EH (cell line): ENCODE data around the gene TPD52L2.
"Not testable (repeated sequence)": the region's sequence is repeated elsewhere in the genome, so short reads cannot be mapped to it uniquely, and the experiment has no call there.

Source experiments
- DNase-seq: peaks from one replicate; pipeline ENCODE4 v3.0.0-alpha.2; 2015; ENCODE audit warnings: low read depth

TPD52L2 gene

DNA sequence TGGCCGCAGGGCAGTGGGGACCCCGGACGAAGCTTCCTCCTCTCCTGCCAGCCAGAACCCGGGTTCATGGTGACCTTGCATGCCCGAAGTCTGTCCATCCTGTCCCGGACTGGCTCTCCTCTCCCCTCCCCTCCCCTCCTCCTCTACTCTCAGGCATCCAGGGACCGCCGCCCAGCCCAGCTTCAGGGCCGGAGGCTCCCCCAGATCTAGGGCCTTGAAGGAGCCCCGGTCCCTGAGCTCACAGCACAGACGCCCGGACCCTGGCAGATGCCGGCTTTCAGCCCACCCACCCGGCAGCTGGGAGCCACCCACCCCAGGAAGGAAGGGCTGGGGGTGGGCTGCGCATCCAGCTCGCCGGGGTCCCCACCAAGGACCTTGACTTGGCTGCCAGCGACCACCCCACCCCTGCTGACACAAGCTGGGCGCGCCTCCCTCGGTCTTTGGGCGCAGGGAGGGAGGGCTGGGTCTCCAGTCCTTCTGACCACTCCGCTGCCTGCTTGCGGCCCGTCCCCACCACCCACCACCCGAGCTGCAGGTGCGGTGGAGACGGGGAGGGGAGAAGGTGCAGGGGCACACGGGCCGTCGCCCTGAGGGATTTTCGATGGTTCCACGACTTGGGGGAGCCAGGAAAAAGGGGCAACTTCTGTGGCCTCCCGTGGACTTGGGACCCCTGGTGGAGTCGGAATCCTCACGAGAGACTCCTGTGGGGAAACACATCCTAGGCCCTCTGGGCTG lies 9.5 kb upstream of the TPD52L2 start:
- peak; percentile 18 for DNase-seq

DNA sequence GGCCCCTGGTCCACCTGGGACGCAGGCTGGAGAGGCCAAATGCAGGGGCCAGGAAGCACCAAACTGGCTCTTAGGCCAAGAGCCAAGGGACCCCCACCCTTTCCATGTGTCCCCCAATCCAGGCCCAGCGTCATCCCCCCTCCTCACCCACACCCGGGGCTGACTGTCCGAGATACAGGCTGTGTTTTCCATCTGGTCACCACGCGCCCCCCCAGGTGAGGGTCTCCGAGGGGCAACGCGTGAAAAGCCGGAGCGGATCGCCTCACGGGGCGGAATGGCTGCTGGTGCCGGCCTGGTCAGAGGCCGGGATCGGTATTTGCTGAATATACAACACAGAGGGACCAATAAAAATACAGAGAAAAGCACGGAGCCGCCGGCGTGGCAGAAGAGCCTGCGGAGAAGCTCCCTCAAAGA lies 9.0 kb upstream of the TPD52L2 start:
- DNase-seq: no peak

DNA sequence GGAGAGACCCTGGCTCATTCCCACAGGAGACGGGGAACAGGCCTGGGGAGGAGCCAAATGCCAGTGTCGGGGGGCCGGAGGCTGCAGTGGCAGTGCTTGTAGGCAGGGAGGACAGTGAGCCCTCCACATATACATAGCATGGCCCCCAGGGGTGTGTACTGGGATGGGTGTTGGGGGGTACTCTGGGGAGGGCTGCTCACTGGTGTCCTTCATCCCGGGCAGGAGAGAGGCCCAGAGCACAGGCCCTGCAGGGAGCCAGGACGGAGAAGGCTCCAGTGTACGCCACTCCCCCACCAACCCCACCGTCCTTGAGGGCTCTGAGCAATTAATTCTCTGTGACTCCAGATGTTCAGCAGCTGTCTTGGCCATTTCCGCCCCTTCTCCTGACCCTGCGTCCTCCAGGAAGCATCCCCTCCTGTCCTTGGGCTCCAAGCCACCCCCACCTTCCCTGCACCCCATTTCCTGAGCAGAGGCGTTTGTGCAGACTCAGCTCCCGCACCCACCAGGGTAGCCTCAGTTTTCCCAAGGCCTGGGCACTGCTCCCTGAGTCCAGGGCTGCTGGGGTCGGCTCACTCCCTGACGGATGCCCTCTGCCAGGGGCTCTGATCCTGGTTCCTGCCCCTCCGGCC lies 7.2 kb upstream of the TPD52L2 start:
- no peak for DNase-seq

DNA sequence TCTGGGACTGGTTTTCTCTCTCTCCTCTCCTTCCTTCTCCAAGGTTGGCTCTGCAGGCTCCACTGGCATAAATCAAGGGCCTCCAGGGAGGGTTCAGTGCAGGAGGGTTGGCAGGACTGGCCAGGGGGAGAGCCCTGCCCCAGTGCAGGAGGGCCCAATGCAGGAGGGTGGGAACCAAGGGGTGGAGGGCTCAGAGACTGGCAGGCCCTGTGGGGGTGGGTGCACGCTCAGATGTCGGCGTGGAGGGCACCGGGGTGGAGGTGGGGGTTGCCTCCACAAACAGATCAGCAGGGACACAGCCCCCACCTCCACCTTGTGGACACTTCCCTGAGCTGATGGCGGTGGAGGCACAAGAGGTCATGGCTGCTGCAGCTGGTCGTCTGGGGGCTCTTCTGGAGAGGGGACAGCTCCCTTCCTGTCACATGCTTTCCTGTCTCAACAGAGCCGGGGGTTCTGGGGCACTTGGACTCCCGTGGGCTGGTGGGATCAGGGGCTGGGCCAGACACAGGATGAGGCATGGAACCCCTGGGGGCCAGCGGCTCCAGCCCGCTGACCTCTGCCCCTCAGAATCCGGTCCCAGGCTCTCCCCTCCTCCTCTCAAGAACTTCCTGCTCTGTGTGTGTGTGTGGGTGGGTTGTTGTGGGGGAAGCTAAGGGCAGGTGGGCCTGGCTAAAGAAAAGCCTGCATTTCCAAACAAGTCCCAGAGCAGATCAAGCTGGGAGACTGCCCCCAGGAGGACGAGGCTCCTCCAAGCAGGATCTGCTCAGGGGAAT lies 6.5 kb upstream of the TPD52L2 start:
- DNase-seq: peak; percentile 22

DNA sequence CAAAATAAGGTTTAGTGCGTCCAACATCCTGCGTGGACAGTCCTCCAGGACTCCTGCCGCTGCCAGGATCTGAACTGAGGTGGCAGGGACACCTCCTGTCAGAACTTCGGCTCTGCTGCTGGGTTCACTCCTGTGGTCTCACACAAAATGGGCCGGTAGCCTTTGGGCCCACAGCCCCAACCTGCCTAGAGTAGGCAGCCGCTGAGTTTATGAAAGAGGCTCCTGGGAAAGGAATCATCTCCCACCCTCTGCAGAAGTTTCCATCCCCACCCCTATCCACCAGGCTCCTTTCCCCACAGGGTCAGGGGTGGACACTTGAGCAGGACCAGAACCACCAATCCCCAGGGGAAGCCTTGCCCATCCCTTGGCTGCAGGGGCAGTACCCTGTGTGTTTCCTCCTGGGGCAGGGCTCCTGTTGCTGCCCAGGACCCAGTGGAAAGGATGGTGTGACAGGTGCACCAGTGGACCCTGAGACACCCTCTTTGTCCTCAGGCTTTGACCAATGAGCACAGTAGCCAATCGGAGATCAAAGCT lies 5.8 kb upstream of the TPD52L2 start:
- no peak for DNase-seq

DNA sequence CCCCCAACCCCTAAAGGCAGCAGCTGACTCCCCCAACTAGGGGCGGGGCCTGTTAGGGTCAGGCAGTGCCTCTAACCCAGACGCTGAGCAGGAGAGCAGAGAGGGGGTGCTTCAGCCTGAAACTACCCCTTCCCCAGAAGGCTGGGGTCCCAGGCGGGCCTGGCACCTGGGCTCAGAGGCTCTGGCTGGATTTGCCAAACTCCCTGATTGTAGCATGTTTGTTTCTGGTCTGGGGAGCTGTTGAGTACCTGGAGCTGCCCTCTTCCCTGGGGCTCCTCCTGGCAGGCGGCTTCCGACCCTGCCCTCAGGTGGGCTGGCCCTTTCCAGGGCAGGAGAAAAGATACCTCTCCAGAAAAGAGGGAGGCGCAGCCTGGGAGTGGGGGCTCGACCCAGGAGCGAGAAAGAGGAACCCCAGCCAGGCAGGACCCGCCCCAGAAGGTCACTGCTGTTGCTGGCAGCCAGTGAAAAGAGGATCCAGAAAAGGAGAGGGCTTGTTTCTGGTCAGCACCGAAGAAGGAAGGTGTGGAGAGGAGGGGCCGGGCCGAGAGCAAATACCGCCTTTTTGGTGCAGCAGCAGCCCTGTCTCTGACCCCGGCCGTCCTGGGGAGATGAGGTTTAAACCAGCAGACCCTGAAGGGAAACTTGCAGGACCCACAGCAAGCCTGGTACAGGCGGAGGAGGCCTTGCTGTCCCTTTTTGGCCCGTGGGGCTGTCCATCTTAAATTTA lies 4.6 kb upstream of the TPD52L2 start:
- no peak for DNase-seq

DNA sequence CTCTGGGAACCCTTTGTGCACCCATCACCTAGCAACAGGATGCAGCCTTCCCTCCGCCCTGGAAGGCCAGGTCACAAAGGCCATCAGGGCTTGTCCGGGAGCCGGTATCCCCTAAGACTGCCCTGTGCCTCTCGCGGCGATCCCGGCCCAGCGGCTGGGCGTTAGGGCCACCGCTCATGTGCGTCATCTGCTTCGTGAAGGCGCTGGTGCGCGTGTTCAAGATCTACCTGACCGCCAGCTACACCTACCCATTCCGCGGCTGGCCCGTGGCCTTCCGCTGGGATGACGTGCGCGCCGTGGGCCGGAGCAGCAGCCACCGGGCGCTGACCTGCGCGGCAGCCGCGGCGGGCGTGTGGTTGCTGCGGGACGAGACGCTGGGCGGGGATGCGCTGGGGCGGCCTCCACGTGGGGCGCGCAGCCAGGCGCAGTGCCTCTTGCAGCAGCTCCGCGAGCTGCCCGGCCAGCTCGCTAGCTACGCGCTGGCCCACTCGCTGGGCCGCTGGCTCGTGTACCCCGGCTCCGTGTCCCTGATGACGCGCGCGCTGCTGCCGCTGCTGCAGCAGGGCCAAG lies 3.6 kb upstream of the TPD52L2 start, which contains the start of gene ABHD16B:
ABHD16B (plus strand) TSS at position 134 of the 570 bp plus-strand sequence; CDS start at position 177, 43 bp downstream.
- DNase-seq: no peak

DNA sequence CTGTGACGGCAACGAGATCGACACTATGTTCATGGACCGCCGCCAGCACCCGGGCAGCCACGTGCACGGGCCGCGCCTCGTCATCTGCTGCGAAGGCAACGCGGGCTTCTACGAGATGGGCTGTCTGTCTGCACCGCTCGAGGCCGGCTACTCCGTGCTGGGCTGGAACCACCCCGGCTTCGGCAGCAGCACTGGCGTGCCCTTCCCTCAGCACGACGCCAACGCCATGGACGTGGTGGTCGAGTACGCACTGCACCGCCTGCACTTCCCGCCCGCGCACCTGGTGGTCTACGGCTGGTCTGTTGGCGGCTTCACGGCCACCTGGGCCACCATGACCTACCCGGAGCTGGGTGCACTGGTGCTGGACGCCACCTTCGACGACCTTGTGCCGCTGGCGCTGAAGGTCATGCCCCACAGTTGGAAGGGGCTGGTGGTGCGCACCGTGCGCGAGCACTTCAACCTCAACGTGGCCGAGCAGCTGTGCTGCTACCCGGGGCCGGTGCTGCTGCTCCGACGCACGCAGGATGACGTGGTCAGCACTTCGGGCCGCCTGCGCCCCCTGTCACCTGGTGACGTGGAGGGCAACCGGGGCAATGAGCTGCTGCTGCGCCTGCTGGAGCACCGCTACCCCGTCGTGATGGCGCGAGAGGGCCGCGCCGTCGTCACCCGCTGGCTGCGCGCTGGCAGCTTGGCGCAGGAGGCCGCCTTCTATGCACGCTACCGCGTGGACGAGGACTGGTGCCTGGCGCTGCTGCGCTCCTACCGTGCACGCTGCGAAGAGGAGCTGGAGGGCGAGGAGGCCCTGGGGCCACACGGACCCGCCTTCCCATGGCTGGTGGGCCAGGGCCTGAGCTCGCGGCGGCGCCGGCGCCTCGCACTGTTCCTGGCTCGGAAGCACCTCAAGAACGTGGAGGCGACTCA lies 2.8 kb upstream of the TPD52L2 start:
- DNase-seq: no peak

DNA sequence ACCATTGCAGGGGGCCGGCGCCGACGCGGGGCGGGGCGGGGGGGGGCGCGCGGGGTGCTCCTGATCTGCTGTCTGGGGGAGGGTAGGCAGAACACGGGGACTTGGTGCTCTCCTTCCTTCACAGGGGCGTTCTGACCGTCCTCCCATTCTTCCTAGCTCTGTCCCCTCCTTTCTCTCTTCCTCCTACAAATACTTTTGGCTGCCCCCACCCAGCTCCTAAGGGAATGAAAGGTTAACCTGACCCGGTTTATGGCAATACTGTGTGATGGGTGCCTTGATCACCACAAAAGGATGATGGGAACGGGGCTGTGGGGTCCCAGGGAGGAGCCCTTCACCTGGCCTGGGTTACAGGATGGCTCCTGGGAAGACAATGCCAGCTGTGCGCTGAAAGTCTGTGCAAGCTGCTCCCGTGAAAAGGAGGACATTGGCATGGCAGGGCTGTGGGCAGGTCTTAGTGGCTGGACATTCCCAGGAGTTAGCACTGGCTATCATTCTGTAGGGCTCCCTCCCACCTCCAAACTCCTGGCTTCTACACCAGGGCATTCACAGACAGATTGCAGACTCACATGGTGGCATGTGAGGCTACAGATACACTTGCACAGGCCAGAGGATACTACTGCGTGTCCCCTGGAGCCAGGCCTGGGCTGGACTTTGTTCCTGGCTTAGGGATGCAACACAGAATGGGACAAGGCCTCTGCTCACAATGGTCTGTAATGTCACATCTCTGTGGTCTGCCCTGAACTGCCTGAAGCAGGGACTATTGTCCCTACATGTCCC lies 1.9 kb upstream of the TPD52L2 start:
- no peak for DNase-seq

DNA sequence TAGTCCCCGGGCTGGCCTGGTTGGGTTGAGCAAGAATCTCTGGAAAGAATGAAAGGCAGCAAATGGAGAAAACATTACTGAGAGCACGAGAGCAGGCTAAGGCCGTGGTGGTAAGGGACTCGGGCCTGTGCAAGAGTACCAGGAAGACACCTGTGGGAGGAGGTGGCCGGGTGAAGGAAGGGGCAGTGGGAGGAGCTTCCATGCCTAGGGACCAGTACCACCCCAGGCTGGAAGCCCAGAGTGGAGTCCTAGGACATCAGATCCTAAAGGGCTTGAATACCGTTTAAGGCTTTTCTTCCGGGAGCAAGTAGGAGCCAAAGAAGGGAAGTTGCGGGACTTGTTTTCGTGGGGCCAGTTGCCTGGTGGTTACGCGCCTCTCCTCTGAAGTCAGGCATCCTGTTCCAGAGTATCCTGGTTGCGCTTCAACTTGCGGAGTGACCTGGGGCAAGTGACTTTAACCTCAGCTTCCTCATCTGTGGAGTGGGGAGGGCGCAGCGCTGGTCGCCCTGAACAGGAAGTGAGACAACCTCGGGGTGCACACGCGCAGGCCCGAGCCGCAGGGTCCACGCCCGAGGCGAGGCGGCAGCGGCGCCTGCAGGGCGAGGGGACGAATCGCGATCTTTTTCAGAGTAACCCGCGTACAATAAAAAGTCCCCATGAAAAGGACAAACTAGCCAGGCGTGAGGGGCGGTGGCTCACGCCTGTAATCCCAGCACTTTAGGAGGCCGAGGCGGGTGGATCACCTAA lies 1.1 kb upstream of the TPD52L2 start:
- peak; percentile 82 for DNase-seq

DNA sequence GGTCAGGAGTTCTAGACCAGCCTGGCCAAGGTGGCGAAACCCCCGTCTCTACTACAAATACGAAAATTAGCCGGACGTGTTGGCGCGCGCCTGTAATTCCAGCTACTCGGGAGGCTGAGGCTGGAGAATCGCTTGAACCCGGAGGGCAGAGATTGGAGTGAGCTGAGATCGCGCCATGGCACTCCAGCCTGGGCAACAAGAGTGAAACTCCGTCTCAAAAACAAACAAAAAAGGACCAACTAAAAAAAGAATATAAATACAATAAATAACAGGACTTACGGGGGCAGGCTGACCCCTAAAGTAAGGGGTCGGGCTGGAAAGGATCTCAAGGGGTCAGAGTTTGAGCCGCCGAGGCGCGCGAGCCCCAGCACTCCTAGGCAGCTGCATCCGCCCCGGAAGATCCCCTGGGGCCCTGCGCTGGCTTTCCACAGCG lies 509 bp upstream of the TPD52L2 start:
- no peak for DNase-seq

DNA sequence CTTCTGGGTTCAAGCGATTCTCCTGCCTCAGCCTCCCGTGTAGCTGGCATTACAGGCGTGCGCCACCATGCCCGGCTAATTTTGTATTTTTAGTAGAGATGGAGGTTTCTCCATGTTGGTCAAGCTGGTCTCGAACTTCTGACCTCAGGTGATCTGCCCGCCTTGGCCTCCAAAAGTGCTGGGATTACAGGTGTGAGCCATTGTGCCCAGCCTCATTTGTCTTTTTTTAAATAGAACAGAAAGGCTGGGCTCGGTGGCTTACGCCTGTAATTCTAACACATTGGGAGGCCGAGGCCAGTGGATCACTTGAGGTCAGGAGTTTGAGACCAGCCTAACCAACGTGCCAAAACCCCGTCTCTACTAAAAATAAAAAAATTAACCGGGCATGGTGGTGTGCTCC lies 2.0 kb downstream of the TPD52L2 start:
- not testable (repeated sequence) for DNase-seq

DNA sequence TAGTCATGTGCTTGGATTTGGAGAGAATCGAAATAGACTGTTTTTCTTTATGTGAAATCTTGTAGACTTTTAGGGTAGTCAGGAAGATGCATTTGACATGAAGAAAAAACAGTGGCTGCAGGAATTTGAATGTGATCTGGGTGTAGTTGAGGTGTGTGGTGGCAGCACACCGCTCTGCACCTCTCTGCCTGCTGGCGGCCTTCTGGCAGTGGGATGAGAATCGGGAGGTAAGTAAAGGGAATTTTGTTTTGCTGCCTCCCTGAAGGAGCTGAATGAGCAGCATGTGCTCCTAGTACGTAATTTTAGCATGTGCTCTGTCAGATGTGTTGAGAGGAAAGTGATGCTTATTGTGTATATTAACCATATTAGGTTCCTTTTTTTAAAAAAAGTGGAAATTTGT lies 3.2 kb downstream of the TPD52L2 start:
- no peak for DNase-seq

DNA sequence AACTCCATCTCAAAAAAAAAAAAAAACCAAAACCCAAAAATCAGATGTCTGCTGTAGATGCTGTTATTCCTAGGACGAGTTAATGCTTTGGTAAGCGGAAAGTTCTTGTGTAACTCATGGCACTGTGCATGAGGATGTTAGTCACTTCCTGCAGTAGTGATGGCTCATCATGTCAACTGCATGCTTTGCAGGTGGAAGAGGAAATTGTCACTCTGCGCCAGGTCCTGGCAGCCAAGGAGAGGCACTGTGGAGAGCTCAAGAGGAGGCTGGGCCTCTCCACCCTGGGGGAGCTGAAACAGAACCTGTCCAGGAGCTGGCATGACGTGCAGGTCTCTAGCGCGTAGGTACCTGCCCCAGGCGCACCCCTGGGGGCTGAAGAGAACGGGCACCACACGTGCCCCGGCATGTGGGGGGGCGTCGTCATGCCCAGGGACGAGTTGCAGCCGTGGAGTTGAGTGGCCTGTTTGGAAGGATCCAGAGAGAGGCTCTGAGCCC lies 8.5 kb downstream of the TPD52L2 start:
- DNase-seq: peak; percentile 77

DNA sequence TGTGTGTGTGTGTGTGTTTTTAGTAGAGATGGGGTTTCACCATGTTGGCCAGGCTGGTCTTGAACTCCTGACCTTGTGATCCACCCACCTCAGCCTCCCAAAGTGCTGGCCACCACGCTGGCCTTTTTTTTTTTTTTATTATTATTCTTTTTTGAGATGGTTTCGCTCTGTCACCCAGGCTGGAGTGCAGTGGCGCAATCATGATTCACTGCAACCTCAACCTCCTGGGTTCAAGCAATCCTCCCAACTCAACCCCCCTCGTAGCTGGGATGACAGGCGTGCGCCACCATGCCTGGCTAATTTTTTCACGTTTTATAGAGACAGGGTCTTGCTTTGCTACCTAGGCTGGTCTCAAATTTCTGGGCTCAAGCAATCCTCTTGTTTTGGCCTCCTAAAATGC lies 9.2 kb downstream of the TPD52L2 start:
- DNase-seq: not testable (repeated sequence)

DNA sequence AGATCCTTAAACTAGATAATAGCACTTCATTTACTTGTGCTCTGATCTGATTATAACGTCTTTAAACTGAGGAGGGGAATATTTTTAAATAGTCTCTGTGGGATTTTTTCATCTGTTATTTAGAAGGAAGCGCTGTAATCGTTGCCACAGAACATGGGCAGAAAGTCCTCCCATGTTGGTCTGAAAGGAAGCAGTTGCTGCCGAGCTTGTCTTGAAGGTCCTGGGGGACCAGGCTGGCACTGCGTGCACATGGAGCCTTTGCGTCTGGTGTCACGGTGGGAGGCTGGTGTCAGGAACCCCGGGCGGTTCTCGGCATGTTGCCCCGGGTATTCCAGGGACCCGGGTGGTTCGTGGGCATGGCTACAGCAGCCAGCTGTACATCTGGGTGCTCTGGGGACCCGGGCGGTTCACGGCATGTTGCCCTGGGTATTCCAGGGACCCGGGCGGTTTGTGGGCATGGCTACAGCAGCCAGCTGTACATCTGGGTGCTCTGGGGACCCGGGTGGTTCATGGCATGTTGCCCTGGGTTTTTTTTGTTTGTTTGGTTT lies 11.5 kb downstream of the TPD52L2 start:
- no peak for DNase-seq

DNA sequence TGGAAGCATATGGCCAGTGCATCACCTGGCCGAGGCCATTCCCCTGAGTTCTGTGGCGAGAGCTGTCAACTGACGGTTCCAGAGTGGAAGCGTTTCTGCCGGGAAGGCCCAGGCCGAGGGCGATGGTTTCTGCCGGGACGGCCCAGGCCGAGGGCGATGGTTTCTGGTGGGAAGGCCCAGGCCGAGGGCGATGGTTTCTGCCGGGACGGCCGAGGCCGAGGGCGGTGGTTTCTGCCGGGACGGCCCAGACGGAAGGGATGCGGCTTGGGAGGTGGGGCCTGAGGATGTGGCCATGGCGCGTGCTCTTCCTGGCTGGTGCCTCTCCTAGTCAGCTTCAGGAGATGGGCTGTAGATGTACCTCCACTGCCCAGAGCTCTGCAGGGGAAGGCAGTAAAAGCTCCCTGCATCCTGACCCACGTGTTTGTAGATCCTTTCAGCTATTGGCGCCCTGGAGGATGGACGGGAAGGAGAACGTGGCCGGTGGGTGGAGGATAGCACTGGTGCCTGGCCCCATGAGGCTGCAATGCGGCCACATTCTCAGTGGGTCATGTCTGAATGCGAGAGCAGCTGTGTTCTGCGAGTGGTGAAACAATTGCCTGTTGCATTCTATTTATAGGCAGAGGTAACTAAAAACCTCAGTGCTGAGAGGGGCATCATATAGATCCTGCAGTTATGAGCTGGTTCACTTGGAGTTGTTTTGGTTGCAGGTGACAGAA lies 12.8 kb downstream of the TPD52L2 start:
- no peak for DNase-seq
